GM12878 (cell line): ENCODE data around the gene RTN4R.
"Not testable (repeated sequence)": the region's sequence is repeated elsewhere in the genome, so short reads cannot be mapped to it uniquely, and the experiment has no call there.

Source experiments
- HDAC2 ChIP-seq: fragments of 200-600 bp; sonication (generic); IDR thresholded peaks from 2 replicates; pipeline ENCODE4 v1.6.1; 2017
- MEF2A ChIP-seq: IDR thresholded peaks from 2 replicates; pipeline ENCODE4 v1.6.1; 2011; ENCODE audit warnings: low read depth, mild to moderate bottlenecking, low read length, moderate library complexity; ENCODE audit not compliant: insufficient read depth
- POLR2A ChIP-seq: IDR thresholded peaks from 2 replicates; pipeline ENCODE4 v1.6.1; 2011; ENCODE audit warnings: low read depth, mild to moderate bottlenecking, low read length
- POLR2AphosphoS5 ChIP-seq: IDR thresholded peaks from 2 replicates; pipeline ENCODE4 v1.6.1; 2011; ENCODE audit warnings: mild to moderate bottlenecking, low read length, inconsistent platforms
- ZBTB11 ChIP-seq: fragments of 450-650 bp; formaldehyde crosslinking; IDR thresholded peaks from 2 replicates; pipeline ENCODE4 v1.5.0; 2022; ENCODE audit warnings: mild to moderate bottlenecking, missing genetic modification characterization

DNA sequence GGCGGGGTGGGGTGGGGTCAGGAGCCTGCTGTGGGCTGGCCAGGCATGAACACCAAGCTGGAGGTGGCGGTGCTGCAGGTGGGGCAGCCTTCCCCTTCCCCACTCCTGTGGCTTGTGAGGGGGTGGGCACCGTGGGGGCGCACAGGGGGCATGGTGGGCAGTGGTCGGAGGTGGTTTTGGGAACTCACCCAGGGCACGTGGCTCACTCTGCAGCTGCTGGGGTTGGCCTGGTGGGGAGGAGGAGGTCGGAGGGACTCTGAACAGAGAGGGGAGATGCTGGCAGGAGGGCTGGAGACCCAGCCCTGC lies 35.1 kb upstream of the RTN4R start:
- TF ChIP-seq HDAC2, POLR2A, POLR2AphosphoS5, MEF2A, ZBTB11: not testable (repeated sequence)
